HepG2 (cell line): Measurements from ENCODE around the gene GRK6. TPM values are rescaled to one million over a fixed set of nuclear protein-coding genes. Genes with fewer than 3 reads are reported as not detected.
A peak's percentile ranks its signal among the peaks of the same experiment; 100 is the strongest.

Experiments used
- ASH2L ChIP-seq: fragments of 300-600, 200-600 bp; sonication (generic); IDR thresholded peaks from 2 replicates; pipeline ENCODE4 v1.7.0; 2017; ENCODE audit warnings: low read depth, mild to moderate bottlenecking, moderate library complexity, mixed read lengths, low read length; ENCODE audit not compliant: insufficient read length
- HNRNPLL ChIP-seq: fragments of 200-400 bp; formaldehyde crosslinking; IDR thresholded peaks from 2 replicates; pipeline ENCODE4 v1.6.1; 2017; ENCODE audit warnings: mild to moderate bottlenecking, low read depth, low read length; ENCODE audit not compliant: poor library complexity, severe bottlenecking
- KAT7 ChIP-seq: IDR thresholded peaks from 2 replicates; pipeline ENCODE4 v1.6.1; 2018; ENCODE audit warnings: borderline replicate concordance, missing compliant biosample characterization
- MTERF4 ChIP-seq: sonication (generic); formaldehyde crosslinking; IDR thresholded peaks from 2 replicates; pipeline ENCODE4 v1.8.0; 2023; ENCODE audit warnings: mild to moderate bottlenecking, missing genetic modification reagents
- NCOA1 ChIP-seq: sonication (generic); formaldehyde crosslinking; IDR thresholded peaks from 2 replicates; pipeline ENCODE4 v1.9.0; 2021; ENCODE audit warnings: missing genetic modification reagents
- SNAPC2 ChIP-seq: sonication (generic); formaldehyde crosslinking; IDR thresholded peaks from 2 replicates; pipeline ENCODE4 v1.8.1; 2022; ENCODE audit warnings: mild to moderate bottlenecking, missing genetic modification reagents
- SPEN ChIP-seq: sonication (generic); formaldehyde crosslinking; IDR thresholded peaks from 2 replicates; pipeline ENCODE4 v1.5.1; 2020; ENCODE audit warnings: low read depth, mild to moderate bottlenecking, missing genetic modification reagents
- TBX2 ChIP-seq: sonication (generic); formaldehyde crosslinking; IDR thresholded peaks from 2 replicates; pipeline ENCODE4 v1.5.0; 2020; ENCODE audit warnings: missing genetic modification reagents, mild to moderate bottlenecking, borderline replicate concordance
- ZFP82 ChIP-seq: sonication (generic); formaldehyde crosslinking; IDR thresholded peaks from 2 replicates; pipeline ENCODE4 v1.5.1; 2020; ENCODE audit warnings: mild to moderate bottlenecking, missing genetic modification reagents, borderline replicate concordance
- ZFX ChIP-seq: sonication (generic); formaldehyde crosslinking; IDR thresholded peaks from 2 replicates; pipeline ENCODE4 v1.4.0; 2020; ENCODE audit warnings: mild to moderate bottlenecking, low read depth, missing genetic modification reagents, moderate library complexity
- ZNF205 ChIP-seq: IDR thresholded peaks from 2 replicates; pipeline ENCODE4 v1.6.1; 2018; ENCODE audit warnings: missing biosample characterization, missing genetic modification reagents
- ZNF274 ChIP-seq: sonication (generic); formaldehyde crosslinking; IDR thresholded peaks from 2 replicates; pipeline ENCODE4 v1.5.1; 2020; ENCODE audit warnings: mild to moderate bottlenecking, missing genetic modification reagents
- ZNF296 ChIP-seq: sonication (generic); formaldehyde crosslinking; conservative IDR thresholded peaks from 2 replicates; pipeline ENCODE4 v1.5.0; 2020; ENCODE audit warnings: mild to moderate bottlenecking, missing genetic modification reagents
- ZNF432 ChIP-seq: sonication (generic); formaldehyde crosslinking; IDR thresholded peaks from 2 replicates; pipeline ENCODE4 v1.5.0; 2020; ENCODE audit warnings: missing genetic modification reagents, mild to moderate bottlenecking, borderline replicate concordance
- ZNF547 ChIP-seq: sonication (generic); formaldehyde crosslinking; IDR thresholded peaks from 2 replicates; pipeline ENCODE4 v1.5.1; 2020; ENCODE audit warnings: mild to moderate bottlenecking, missing genetic modification reagents
- ZNF567 ChIP-seq: sonication (generic); formaldehyde crosslinking; IDR thresholded peaks from 2 replicates; pipeline ENCODE4 v1.8.1; 2023; ENCODE audit warnings: mild to moderate bottlenecking, missing genetic modification reagents, borderline replicate concordance
- ZNF703 ChIP-seq: sonication (generic); formaldehyde crosslinking; IDR thresholded peaks from 2 replicates; pipeline ENCODE4 v1.5.1; 2020; ENCODE audit warnings: missing genetic modification reagents, mild to moderate bottlenecking, moderate library complexity, borderline replicate concordance
- ZNF878 ChIP-seq: sonication (generic); formaldehyde crosslinking; IDR thresholded peaks from 2 replicates; pipeline ENCODE4 v1.8.1; 2023; ENCODE audit warnings: mild to moderate bottlenecking, missing genetic modification reagents, moderate library complexity
- polyA plus RNA-seq, 8 experiments: library from polyadenylated mRNA; depleted of rRNA in 3 of 8; stranded (reverse) in 7 of 8; unstranded in 1 of 8; fragments of >200 nt; fragmentation: Illumina TruSeq in 4 of 8; extraction: Trizol in 4 of 8; gene quantifications; 2 replicates each; pipeline versions ENCODE4 v1.2.1 to v1.2.3, GENCODE V29; 2011 to 2016; ENCODE audit warnings: low read depth in 4 of 8, missing spikeins in 1 of 8, mixed read lengths in 1 of 8; ENCODE audit not compliant: insufficient read depth in 1 of 8
- total RNA-seq, 5 experiments: library from RNA; depleted of rRNA; stranded (reverse); fragments of >200 nt; fragmentation: Illumina TruSeq; extraction: Trizol; gene quantifications; 2 replicates each; pipeline ENCODE4 v1.2.3, GENCODE V29; 2016; ENCODE audit warnings: low read depth in 1 of 5

The GRK6 gene
- total and polyA plus RNA-seq, 2 of the 13 experiments (the other 11 are each of a cell fraction or from before 2014, with no cell fraction given): 13.2 to 19.9 TPM

GRCh38 chr5:177455036-177455660 is 28.7 kb downstream of the GRK6 start (continued):
- TF ChIP-seq ZFP82 (CRISPR knock-in tag) (peak; percentile 34; the same call in 1 of the 2 replicates), TBX2 (no peak; the same call in none of the 2 replicates), KAT7 (CRISPR knock-in tag) (peak; percentile 86; the same call in 1 of the 2 replicates), ZNF878 (CRISPR knock-in tag) (peak; percentile 73; the same call in 1 of the 2 replicates), MTERF4 (CRISPR knock-in tag) (peak; percentile 97), SNAPC2 (CRISPR knock-in tag) (peak; percentile 69; the same call in 1 of the 2 replicates), ZNF432 (CRISPR knock-in tag) (no peak), ASH2L (peak; percentile 23), ZNF296 (CRISPR knock-in tag) (0 out of 2 replicates have a peak, but pooled peaks have one; percentile 20), ZFX (CRISPR knock-in tag) (peak; percentile 87), NCOA1 (CRISPR knock-in tag) (no peak), ZNF547 (CRISPR knock-in tag) (peak; percentile 90; the same call in 1 of the 2 replicates), ZNF703 (CRISPR knock-in tag) (no peak; the same call in 1 of the 2 replicates), ZNF567 (0 out of 2 replicates have a peak, but pooled peaks have one; percentile 30), HNRNPLL (peak; percentile 95), ZNF274 (CRISPR knock-in tag) (peak; percentile 62; the same call in 1 of the 2 replicates), SPEN (peak; percentile 65; the same call in 1 of the 2 replicates), ZNF205 (CRISPR knock-in tag) (no peak; the same call in 1 of the 2 replicates)
